Measurements from ENCODE around the gene MX2. TPM values are rescaled to one million over a fixed set of nuclear protein-coding genes. Genes with fewer than 3 reads are reported as not detected.

Gene MX2
- total RNA-seq, 4 donors from 2014 or later, result 0.29 to 19.0 (median 8.2) TPM

DNA sequence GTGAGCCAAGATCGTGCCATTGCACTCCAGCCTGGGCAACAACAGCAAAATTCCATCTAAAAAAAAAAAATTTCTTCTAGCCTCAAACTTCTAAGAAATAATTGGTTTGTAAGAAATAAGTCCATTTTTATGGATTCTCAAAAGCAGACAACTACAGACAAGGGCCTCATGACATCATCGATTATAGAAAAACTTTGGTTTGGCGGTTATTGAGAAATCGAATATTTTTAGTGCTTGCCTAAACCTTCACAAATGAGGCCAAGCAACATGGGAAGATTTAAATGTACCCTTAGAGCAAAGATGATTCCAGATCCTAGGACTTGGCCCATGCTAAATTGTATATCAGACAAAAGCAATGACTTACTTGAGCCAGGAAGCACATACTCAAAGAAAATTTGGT is 36.4 kb downstream of the MX2 start:
- H3K9me3 ChIP-seq, result no peaks in the 10 kb centered on the region
- no peaks in the 10 kb centered on the region for H3K27me3 ChIP-seq
- no peak overlapping the region for H3K27ac ChIP-seq
- no peaks in the 10 kb centered on the region for H3K4me1 ChIP-seq
- TF ChIP-seq, protein P1, sequence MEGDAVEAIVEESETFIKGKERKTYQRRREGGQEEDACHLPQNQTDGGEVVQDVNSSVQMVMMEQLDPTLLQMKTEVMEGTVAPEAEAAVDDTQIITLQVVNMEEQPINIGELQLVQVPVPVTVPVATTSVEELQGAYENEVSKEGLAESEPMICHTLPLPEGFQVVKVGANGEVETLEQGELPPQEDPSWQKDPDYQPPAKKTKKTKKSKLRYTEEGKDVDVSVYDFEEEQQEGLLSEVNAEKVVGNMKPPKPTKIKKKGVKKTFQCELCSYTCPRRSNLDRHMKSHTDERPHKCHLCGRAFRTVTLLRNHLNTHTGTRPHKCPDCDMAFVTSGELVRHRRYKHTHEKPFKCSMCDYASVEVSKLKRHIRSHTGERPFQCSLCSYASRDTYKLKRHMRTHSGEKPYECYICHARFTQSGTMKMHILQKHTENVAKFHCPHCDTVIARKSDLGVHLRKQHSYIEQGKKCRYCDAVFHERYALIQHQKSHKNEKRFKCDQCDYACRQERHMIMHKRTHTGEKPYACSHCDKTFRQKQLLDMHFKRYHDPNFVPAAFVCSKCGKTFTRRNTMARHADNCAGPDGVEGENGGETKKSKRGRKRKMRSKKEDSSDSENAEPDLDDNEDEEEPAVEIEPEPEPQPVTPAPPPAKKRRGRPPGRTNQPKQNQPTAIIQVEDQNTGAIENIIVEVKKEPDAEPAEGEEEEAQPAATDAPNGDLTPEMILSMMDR (IDR thresholded peaks at IDR 0.05), result no peak
- TF ChIP-seq POLR2A (IDR thresholded peaks at IDR 0.05), result no peak
- intact Hi-C loops (cut with DNase I; ENCODE audit: low total_unique reads), result no loop called here
- H3K4me3 ChIP-seq, result no peak overlapping the region
- no peak for DNase-seq
- no peaks in the 10 kb centered on the region for H3K36me3 ChIP-seq

DNA sequence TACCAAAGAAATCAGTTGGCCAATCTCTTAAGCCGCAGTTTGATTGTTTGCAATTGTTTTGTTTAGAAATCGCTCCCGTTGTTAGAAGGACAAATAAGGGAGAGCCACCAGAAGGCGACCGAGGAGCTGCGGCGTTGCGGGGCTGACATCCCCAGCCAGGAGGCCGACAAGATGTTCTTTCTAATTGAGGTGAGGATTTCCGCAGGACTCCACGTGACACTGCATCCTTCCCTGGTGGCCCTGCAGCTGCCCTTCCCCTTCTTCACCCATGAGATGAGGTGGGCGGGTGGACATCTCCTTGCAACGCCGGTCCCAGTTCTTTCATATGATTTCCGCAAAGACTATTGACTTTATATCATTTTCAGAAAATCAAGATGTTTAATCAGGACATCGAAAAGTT is 37.0 kb downstream of the MX2 start:
- intact Hi-C loops (cut with DNase I; ENCODE audit: low total_unique reads), result no loop called here
- DNase-seq, result no peak
- H3K27me3 ChIP-seq, result no peaks in the 10 kb centered on the region

DNA sequence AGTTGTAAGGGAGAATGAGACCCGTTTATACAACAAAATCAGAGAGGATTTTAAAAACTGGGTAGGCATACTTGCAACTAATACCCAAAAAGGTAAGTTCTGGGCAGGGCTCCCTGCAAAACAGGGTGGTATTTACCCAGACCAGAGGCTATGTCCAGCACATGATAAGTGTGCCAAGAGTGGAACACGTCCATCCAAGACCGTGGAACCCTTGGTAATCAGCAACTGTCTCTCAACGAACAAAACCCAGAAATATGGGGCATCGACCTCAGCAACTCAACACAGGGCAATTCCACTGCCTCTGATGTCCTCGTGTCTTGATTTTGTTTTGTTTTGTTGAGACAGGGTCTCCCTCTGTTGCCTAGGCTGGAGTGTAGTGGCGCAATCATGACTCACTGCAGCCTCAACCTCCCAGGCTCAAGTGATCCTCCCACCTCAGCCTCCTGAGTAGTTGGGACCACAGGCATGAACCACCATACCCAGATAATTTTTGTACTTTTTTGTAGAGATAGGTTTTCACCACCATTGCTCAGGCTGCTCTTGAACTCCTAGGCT is 37.5 kb downstream of the MX2 start:
- no peak overlapping the region for H3K27ac ChIP-seq
- no peak for DNase-seq
- intact Hi-C loops (cut with DNase I; ENCODE audit: low total_unique reads), result no loop called here
- no peaks in the 10 kb centered on the region for H3K36me3 ChIP-seq
- H3K4me3 ChIP-seq, result no peak overlapping the region
- no peaks in the 10 kb centered on the region for H3K9me3 ChIP-seq
- TF ChIP-seq, protein P1 (IDR thresholded peaks at IDR 0.05), result no peak
- no peak for TF ChIP-seq POLR2A (IDR thresholded peaks at IDR 0.05)
- H3K4me1 ChIP-seq, result no peaks in the 10 kb centered on the region
- no peaks in the 10 kb centered on the region for H3K27me3 ChIP-seq

More for the DNA sequence above, 37.0 kb downstream of the MX2 start:
- H3K36me3 ChIP-seq, result no peaks in the 10 kb centered on the region
- no peak for TF ChIP-seq POLR2A (IDR thresholded peaks at IDR 0.05)
- TF ChIP-seq, protein P1 (IDR thresholded peaks at IDR 0.05), result no peak
- no peaks in the 10 kb centered on the region for H3K4me1 ChIP-seq
- no peaks in the 10 kb centered on the region for H3K9me3 ChIP-seq
- no peak overlapping the region for H3K27ac ChIP-seq
- no peak overlapping the region for H3K4me3 ChIP-seq

DNA sequence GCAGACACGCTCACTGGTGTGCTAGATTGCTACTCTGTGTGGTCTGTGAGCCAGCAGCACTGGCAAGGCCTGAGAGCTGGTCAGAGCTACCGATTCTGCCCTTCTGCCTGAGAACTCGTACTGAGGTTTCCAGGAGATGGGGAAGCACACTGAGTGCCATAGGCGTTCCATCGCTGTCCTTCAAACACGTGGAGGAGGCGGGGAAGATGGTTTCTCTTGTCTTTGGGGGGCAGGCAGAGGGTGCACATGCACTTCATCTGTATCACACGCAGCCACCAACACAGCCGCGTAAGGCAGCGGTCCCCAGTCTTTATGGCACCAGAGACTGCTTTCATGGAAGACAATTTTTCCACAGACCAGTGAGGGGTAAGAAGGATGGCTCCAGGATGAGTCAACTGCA is 40.4 kb downstream of the MX2 start:
- no peaks in the 10 kb centered on the region for H3K36me3 ChIP-seq
- no peak overlapping the region for H3K4me3 ChIP-seq
- no peaks in the 10 kb centered on the region for H3K9me3 ChIP-seq
- no peak for DNase-seq
- H3K27me3 ChIP-seq, result no peaks in the 10 kb centered on the region
- intact Hi-C loops (cut with DNase I; ENCODE audit: low total_unique reads), result no loop called here
- TF ChIP-seq, protein P1 (IDR thresholded peaks at IDR 0.05), result no peak
- no peak for TF ChIP-seq POLR2A (IDR thresholded peaks at IDR 0.05)
- H3K27ac ChIP-seq, result no peak overlapping the region
- no peaks in the 10 kb centered on the region for H3K4me1 ChIP-seq

DNA sequence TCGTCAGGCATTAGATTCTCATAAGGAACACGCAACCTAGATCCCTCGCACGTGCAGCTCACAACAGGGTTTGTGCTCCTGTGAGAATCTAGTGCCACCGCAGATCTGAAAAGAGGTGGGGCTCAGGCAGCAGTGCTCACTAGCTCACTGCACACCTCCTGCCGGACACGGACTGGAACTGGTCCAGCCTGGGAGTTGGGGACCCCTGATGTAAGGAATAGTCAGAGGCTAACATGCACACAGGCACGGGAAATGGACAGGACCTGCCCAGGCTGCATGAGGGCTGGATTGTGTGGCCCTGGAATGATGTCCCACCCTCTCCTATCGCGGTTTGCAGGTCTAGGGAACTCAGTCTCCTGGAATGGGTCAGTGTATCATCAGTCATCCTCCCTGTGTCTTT is 41.0 kb downstream of the MX2 start:
- H3K27me3 ChIP-seq, result no peaks in the 10 kb centered on the region
- no peak overlapping the region for H3K27ac ChIP-seq
- no peak for DNase-seq
- intact Hi-C loops (cut with DNase I; ENCODE audit: low total_unique reads), result no loop called here
- H3K36me3 ChIP-seq, result no peaks in the 10 kb centered on the region
- no peak overlapping the region for H3K4me3 ChIP-seq
- H3K4me1 ChIP-seq, result no peaks in the 10 kb centered on the region
- TF ChIP-seq, protein P1 (IDR thresholded peaks at IDR 0.05), result no peak
- TF ChIP-seq POLR2A (IDR thresholded peaks at IDR 0.05), result no peak
- no peaks in the 10 kb centered on the region for H3K9me3 ChIP-seq
